ENCODE results near the gene SEZ6L2. TPM values are rescaled to one million over a fixed set of nuclear protein-coding genes. Genes with fewer than 3 reads are reported as not detected.
A peak's percentile ranks its signal among the peaks of the same experiment; 100 is the strongest.

SEZ6L2 gene
- total and polyA plus RNA-seq, 9 of the 15 experiments (the other 6 are each of a cell fraction or from before 2014, with no cell fraction given) = 0.10 to 2.1 (median 0.72) TPM

- TF ChIP-seq, protein P1, sequence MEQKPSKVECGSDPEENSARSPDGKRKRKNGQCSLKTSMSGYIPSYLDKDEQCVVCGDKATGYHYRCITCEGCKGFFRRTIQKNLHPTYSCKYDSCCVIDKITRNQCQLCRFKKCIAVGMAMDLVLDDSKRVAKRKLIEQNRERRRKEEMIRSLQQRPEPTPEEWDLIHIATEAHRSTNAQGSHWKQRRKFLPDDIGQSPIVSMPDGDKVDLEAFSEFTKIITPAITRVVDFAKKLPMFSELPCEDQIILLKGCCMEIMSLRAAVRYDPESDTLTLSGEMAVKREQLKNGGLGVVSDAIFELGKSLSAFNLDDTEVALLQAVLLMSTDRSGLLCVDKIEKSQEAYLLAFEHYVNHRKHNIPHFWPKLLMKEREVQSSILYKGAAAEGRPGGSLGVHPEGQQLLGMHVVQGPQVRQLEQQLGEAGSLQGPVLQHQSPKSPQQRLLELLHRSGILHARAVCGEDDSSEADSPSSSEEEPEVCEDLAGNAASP (IDR thresholded peaks at IDR 0.05) = no peak
- TF ChIP-seq ZFX (CRISPR knock-in tag; IDR thresholded peaks at IDR 0.05) = peak; percentile 64; the same call in 1 of the 2 replicates
- no peak for TF ChIP-seq NFE2L1 (tag; IDR thresholded peaks at IDR 0.05; ENCODE audit: borderline replicate concordance, low read depth)
- no peak for TF ChIP-seq ZNF766 (CRISPR knock-in tag; conservative IDR thresholded peaks at IDR 0.05)
- TF ChIP-seq, protein P2, sequence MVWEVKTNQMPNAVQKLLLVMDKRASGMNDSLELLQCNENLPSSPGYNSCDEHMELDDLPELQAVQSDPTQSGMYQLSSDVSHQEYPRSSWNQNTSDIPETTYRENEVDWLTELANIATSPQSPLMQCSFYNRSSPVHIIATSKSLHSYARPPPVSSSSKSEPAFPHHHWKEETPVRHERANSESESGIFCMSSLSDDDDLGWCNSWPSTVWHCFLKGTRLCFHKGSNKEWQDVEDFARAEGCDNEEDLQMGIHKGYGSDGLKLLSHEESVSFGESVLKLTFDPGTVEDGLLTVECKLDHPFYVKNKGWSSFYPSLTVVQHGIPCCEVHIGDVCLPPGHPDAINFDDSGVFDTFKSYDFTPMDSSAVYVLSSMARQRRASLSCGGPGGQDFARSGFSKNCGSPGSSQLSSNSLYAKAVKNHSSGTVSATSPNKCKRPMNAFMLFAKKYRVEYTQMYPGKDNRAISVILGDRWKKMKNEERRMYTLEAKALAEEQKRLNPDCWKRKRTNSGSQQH (CRISPR knock-in tag; IDR thresholded peaks at IDR 0.05) = no peak
- no peak for TF ChIP-seq ZNF217 (CRISPR knock-in tag; IDR thresholded peaks at IDR 0.05)
These were observed 22.6 kb downstream of the SEZ6L2 start (continued) for GRCh38 chr16:29876594-29877249.

DNA sequence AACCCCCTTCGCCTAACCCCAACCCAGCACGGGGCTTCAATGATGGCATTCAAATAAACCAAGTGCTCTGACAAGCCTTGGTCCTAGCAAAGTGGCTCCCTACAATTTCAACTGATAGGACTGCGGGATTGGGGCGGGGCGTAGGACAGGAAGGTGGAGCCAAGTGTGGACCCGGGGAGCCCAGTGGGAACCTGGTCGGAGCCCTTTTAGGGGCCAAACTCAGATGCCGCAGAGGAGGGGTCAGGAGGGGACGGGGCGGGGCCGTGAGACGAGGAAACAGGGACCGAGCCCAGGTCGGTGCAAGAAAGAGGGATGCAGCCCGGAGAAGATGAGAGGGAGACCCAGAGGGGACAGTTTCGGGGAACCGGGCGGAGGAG lies 23.1 kb downstream of the SEZ6L2 start:
- 1% methylated on average over 15 of the region's 18 CpGs for WGBS (ENCODE audit: insufficient coverage, low coverage, missing lambda C conversion rate)
- DNase-seq (ENCODE audit: extremely low read depth in 1 of 4, low spot score in 3 of 4) = peak; percentile 58 to 67 (median 64)

More for the DNA sequence above, 23.1 kb downstream of the SEZ6L2 start:
- Histone ChIP-seq H3K9me1 (ENCODE audit: control insufficient read depth, insufficient read depth, low read length) (no peaks in the 10 kb centered on the region), H2AFZ (ENCODE audit: low read depth, low read length) (peak overlapping the region; percentile 94), H3K4me2 (ENCODE audit: insufficient read depth, low read length) (peak overlapping the region; percentile 77), H3K36me3 (ENCODE audit: control insufficient read depth, insufficient read depth, low read length) (no peaks in the 10 kb centered on the region), H3K4me1 (replicated peaks in 1 of 2; ENCODE audit: control insufficient read depth in 2 of 2, insufficient read depth in 2 of 2, low read length in 2 of 2) (peaks cover 8 to 37% of the 10 kb centered on the region in 2 experiments; a peak in 4 of 5 replicates), H3K4me3 (peak overlapping the region; percentile 41), H3K27me3 (ENCODE audit: control insufficient read depth in 2 of 2, insufficient read depth in 2 of 2, low read length in 2 of 2) (peaks cover 6 to 7% of the 10 kb centered on the region in 2 experiments; a peak in 4 of 5 replicates), H3K9me3 (replicated peaks; ENCODE audit: control insufficient read depth, insufficient read depth, low read depth, low read length) (no peaks in the 10 kb centered on the region), H3K9ac (ENCODE audit: insufficient read depth in 1 of 2, low read depth in 2 of 2, low read length in 2 of 2) (peak overlapping the region in 1 of 2 experiments; percentile 77; a peak in 2 of 4 replicates), H4K20me1 (replicated peaks; ENCODE audit: control insufficient read depth, insufficient read depth, low read length) (no peaks in the 10 kb centered on the region), H3K27ac (ENCODE audit: extremely low read depth, low read depth, low read length) (no peak overlapping the region), H3K79me2 (ENCODE audit: control insufficient read depth, insufficient read depth, low read length) (no peaks in the 10 kb centered on the region)
- TF ChIP-seq, protein P3, sequence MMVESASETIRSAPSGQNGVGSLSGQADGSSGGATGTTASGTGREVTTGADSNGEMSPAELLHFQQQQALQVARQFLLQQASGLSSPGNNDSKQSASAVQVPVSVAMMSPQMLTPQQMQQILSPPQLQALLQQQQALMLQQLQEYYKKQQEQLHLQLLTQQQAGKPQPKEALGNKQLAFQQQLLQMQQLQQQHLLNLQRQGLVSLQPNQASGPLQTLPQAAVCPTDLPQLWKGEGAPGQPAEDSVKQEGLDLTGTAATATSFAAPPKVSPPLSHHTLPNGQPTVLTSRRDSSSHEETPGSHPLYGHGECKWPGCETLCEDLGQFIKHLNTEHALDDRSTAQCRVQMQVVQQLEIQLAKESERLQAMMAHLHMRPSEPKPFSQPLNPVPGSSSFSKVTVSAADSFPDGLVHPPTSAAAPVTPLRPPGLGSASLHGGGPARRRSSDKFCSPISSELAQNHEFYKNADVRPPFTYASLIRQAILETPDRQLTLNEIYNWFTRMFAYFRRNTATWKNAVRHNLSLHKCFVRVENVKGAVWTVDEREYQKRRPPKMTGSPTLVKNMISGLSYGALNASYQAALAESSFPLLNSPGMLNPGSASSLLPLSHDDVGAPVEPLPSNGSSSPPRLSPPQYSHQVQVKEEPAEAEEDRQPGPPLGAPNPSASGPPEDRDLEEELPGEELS (CRISPR knock-in tag; IDR thresholded peaks at IDR 0.05; ENCODE audit: borderline replicate concordance) = 0 out of 2 replicates have a peak, but pooled peaks have one; percentile 4
- TF ChIP-seq BACH1 (tag; IDR thresholded peaks at IDR 0.05) (no peak), TEAD4 (IDR thresholded peaks at IDR 0.05; ENCODE audit: low read length) (no peak), TEAD4 (CRISPR knock-in tag; IDR thresholded peaks at IDR 0.05; ENCODE audit: borderline replicate concordance) (no peak), RBFOX2 (IDR thresholded peaks at IDR 0.05; ENCODE audit: low read depth, low read length) (0 out of 2 replicates have a peak, but pooled peaks have one; percentile 11)
- POLR2A ChIA-PET = no interaction called here
- ATAC-seq = peak; percentile 39
- CTCF ChIA-PET (ENCODE audit: low intra/inter-chr PET ratio) = no interaction called here
- intact Hi-C loops (cut with micrococcal nuclease) = no loop called here
- peak; percentile 61 for FAIRE-seq
- BruUV-seq (replicated peaks) = no TSS peak
- in situ Hi-C loops (cut with MboI) = no loop called here

All from K562 (cell line).